SH-SY5Y (cell line): Measurements from ENCODE around the gene IRF4.

Experiments
- GATA2 ChIP-seq: IDR thresholded peaks from 2 replicates; pipeline ENCODE4 v1.6.1; 2011; ENCODE audit warnings: mild to moderate bottlenecking, low read depth, low read length
- GATA3 ChIP-seq: IDR thresholded peaks from 2 replicates; pipeline ENCODE4 v1.6.1; 2011; ENCODE audit warnings: low read depth, mild to moderate bottlenecking, low read length, moderate library complexity

- no peak for TF ChIP-seq GATA2
- TF ChIP-seq GATA3 = no peak
These were observed 8.4 kb upstream of the IRF4 start for GRCh38 chr6:382883-383810.
